ENCODE results near the gene ABHD17A.

- TF ChIP-seq, protein P1, sequence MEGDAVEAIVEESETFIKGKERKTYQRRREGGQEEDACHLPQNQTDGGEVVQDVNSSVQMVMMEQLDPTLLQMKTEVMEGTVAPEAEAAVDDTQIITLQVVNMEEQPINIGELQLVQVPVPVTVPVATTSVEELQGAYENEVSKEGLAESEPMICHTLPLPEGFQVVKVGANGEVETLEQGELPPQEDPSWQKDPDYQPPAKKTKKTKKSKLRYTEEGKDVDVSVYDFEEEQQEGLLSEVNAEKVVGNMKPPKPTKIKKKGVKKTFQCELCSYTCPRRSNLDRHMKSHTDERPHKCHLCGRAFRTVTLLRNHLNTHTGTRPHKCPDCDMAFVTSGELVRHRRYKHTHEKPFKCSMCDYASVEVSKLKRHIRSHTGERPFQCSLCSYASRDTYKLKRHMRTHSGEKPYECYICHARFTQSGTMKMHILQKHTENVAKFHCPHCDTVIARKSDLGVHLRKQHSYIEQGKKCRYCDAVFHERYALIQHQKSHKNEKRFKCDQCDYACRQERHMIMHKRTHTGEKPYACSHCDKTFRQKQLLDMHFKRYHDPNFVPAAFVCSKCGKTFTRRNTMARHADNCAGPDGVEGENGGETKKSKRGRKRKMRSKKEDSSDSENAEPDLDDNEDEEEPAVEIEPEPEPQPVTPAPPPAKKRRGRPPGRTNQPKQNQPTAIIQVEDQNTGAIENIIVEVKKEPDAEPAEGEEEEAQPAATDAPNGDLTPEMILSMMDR (IDR thresholded peaks at IDR 0.05), result no peak
- TF ChIP-seq POLR2AphosphoS5 (IDR thresholded peaks at IDR 0.05), result peak in 1 of 3 donors; percentile 41
Observed at GRCh38 chr19:1907563-1908363, 22.5 kb upstream of the ABHD17A start.
